GM18870 (cell line): Measurements from ENCODE around the gene SSBP2.

ENCODE experiments used
- ATAC-seq: cut with Tn5 transposase; IDR thresholded peaks from one replicate; pipeline ENCODE4 v1.9.1; 2021; ENCODE audit warnings: moderate library complexity; ENCODE audit not compliant: unreplicated experiment

The SSBP2 gene

GRCh38 chr5:81400375-81400774 is 350.5 kb downstream of the SSBP2 start:
- ATAC-seq = no peak

GRCh38 chr5:81398741-81399140 is 352.2 kb downstream of the SSBP2 start:
- no peak for ATAC-seq

- no peak for ATAC-seq
These were observed 353.7 kb downstream of the SSBP2 start for GRCh38 chr5:81397176-81397575.

- no peak for ATAC-seq
These were observed 355.6 kb downstream of the SSBP2 start for GRCh38 chr5:81395262-81395661.

DNA sequence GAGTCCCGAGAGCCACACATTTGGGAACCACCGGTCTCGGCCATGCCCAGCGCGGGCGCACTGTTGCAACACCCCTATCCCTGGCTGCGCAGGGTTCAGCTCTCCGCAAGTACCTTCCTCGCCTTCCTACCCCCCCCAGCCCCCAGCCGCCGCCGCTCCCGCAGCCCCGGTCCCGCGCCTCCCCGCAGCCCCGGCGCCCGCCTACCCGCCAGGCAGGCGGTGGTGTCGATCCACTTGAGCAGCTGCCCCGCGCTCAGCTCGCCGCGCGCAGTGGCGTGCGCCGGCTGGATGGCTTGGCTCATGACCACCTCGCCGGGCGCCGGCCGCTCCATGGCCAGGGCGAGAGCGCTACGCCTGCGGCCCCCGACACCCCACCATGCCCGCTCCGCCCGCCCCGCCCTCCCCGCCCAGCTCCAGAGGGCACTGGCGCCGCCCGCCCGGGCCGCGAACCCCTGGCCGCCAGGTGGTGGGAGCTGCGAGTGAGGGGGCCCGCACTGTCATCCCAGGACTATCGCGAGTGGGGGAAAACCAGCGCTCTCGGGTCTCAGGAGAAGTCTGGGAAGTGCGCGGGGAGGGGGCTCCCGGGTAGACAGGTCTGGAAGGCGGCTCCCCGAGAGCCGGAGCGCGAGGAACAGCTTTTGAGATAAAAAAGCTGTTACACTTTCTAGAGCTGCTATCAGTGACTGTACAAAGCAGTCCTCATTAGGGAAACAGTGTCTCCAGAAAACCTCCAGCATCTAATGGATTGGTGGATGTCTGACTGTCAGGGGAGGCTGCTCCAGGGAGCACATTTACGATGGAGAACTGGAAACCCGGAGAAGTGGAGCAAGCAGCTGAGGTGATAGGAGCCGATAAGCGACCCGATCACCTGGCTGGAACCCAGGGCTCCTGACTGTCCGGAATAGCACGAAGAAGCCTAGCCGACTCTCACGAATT is 356.8 kb downstream of the SSBP2 start, which contains the start of gene ACOT12:
ACOT12 (minus strand) TSS at position 352 of the 936 bp plus-strand sequence; CDS start at position 332, 20 bp downstream.
- no peak for ATAC-seq

- ATAC-seq = no peak
These were observed 357.5 kb downstream of the SSBP2 start for GRCh38 chr5:81393430-81393782.

DNA sequence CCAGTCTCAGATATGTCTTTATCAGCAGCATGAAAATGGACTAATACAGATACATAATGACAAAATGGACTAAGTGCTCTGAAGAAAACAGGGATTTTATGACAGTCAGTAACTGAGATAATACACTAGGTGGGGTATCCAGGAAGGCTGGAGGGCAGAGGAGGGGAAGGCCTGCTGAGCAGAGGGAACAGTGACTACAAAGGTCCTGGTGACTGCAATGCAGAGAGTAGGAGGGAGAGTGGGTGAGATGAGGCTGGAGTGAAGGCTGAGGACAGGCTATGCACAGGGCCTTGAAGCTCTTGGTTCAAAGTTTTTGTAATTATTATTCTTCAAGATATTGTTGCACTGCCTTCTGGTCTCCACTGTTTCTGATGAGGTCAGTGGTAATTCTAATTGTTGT is 361.9 kb downstream of the SSBP2 start:
- ATAC-seq = no peak

DNA sequence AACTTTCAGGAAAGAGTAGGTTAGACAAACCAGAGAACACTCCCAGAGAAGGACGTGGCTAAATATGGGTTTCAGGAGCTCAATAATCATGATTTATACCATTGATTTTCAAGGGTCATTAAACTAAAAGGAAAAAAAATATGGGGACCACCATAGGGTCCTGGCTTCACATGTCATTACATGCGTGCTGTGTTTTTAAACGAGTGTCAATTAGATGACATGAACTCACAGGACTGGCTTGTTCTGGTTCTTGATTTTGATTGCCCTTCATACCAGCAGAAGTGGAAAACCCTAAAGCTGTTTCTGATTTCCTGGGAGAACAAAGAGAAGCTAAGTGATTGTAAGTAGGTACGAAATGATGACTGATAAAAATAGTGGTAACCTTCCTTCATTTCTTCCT is 362.7 kb downstream of the SSBP2 start:
- ATAC-seq = no peak

DNA sequence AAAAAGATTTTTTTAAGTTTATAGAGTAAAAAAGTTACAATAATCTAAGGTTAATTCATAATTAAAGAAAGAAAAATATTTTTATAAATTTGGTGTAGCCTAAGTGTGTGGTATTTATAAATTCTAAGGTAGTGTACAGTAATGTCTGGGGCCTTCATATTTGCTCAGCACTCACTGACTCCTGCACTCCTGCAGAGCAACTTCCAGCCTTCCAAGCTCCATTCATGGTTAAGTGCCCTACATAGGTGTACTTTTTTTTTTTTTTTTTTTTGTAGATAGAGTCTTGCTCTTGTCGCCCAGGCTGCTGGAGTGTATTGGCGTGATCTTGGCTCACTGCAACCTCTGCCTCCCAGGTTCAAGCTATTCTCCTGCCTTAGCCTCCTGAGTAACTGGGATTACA is 367.0 kb downstream of the SSBP2 start:
- no peak for ATAC-seq

- ATAC-seq = no peak
These were observed 379.5 kb downstream of the SSBP2 start for GRCh38 chr5:81371354-81371876.

GRCh38 chr5:81370912-81371311 is 380.0 kb downstream of the SSBP2 start:
- ATAC-seq = no peak

DNA sequence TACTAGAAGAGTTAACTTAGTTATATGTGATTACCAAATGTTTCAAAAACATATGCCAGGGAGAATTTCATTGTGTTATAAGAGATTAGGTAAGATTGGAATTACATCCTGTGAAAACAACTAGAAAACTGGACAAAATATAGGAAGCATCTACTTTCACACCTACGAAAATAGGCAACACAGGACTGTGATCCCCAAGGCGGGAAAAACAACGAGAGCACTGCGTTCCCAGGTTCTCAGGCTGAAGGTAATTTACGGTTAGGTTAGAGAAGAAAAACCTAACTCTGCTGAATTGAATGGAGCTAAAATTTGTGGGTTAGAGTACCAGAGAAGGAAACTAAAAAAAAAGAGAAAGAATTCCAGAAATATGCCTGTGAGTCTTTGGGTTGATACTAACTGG is 385.4 kb downstream of the SSBP2 start:
- ATAC-seq = no peak

DNA sequence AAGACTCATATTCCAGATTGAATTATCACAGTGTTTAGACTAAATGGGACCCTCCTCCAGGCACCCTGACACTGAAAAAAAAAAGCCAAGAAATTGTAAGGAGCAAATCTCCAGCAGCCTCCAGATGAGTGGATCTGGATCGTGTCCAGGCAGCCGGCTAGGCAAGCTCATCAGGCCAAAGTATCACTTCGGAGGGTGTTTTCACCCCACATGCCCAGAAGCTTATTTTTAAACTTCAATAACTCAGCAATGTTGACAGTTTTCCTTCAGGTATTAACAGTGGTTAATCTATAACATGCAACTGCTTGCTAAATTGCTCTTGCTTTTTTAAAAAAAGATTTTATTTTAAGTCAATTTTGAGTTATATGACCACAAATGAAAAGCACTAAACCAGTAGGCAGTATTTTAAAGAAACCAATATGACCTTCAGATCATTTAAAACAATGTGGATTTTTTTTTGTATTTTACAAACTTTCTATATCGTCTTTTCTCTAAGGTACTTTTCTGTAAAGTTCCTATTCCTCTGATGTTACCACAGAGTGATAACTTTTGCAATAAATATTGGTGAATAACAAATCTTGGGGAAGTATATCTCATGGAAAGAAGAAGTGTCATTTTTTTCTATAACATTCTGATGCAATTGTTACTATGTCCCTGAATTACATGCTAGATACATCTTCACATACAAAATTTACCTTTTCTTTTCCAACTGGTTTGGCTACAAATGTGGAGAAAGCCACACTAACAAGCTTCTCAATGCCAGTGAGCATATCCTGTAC is 387.6 kb downstream of the SSBP2 start:
- no peak for ATAC-seq
